HEK293 (cell line): ENCODE data around the gene OR6V1.

Experiments
- CTCF ChIA-PET: fragments of 350-600 bp; formaldehyde crosslinking; extraction: SDS; loops from one replicate; lab custom pipeline; 2021; ENCODE audit warnings: antibody characterized with exemption; lab: Yijun Ruan, JAX
- POLR2A ChIA-PET: fragments of 300-600 bp; formaldehyde crosslinking; extraction: SDS; loops from one replicate; lab custom pipeline; 2020; ENCODE audit warnings: antibody characterized with exemption, inconsistent platforms; lab: Yijun Ruan, JAX
- H3K27ac ChIP-seq: fragments of 200-500 bp; sonication (Bioruptor generic); 2 replicates; pipeline ENCODE4 v1.5.1; 2014; ENCODE audit warnings: low read depth, low read length, control low read depth, inconsistent platforms; ENCODE audit errors: extremely low read depth
- H3K36me3 ChIP-seq, 2 experiments: fragments of 200-500 bp in 1 of 2; sonication (Bioruptor generic) in 1 of 2; 1 replicate in 1 of 2; 2 replicates in 1 of 2; pipeline ENCODE4 v1.5.1; 2014 to 2017; ENCODE audit warnings: inconsistent platforms in 2 of 2, low read length in 2 of 2; ENCODE audit not compliant: control insufficient read depth in 2 of 2, insufficient read depth in 1 of 2
- H3K4me1 ChIP-seq: fragments of 200-500 bp; sonication (Bioruptor generic); 2 replicates; pipeline ENCODE4 v1.5.1; 2014; ENCODE audit warnings: mild to moderate bottlenecking, low read length, inconsistent platforms; ENCODE audit not compliant: control insufficient read depth, insufficient read depth
- H3K4me3 ChIP-seq: 2 replicates; pipeline ENCODE4 v1.5.1; 2011; ENCODE audit warnings: low read depth, mild to moderate bottlenecking, control low read depth, low read length, moderate library complexity
- H3K9me3 ChIP-seq: fragments of 200-500 bp; sonication (Bioruptor generic); 2 replicates; pipeline ENCODE4 v1.5.1; 2014; ENCODE audit warnings: low read depth, low read length, inconsistent platforms; ENCODE audit not compliant: control insufficient read depth, insufficient read depth
- BCL11B ChIP-seq: fragments of 450-650 bp; formaldehyde crosslinking; IDR thresholded peaks from 2 replicates; pipeline ENCODE4 v1.5.1; 2016; ENCODE audit warnings: low read depth, missing biosample characterization, missing genetic modification characterization
- KLF8 ChIP-seq: fragments of 450-650 bp; formaldehyde crosslinking; IDR thresholded peaks from 2 replicates; pipeline ENCODE4 v1.5.1; 2016; ENCODE audit warnings: missing biosample characterization, missing genetic modification characterization
- SP2 ChIP-seq: fragments of 450-650 bp; formaldehyde crosslinking; IDR thresholded peaks from 2 replicates; pipeline ENCODE4 v1.5.1; 2016; ENCODE audit warnings: missing biosample characterization, missing genetic modification characterization
- ZNF112 ChIP-seq: fragments of 450-650 bp; formaldehyde crosslinking; IDR thresholded peaks from 2 replicates; pipeline ENCODE4 v1.5.0; 2017; ENCODE audit warnings: missing biosample characterization, missing genetic modification characterization
- ZNF169 ChIP-seq: fragments of 450-650 bp; formaldehyde crosslinking; IDR thresholded peaks from 2 replicates; pipeline ENCODE4 v1.5.1; 2016; ENCODE audit warnings: missing biosample characterization, missing genetic modification characterization
- ZNF19 ChIP-seq: fragments of 450-650 bp; formaldehyde crosslinking; IDR thresholded peaks from 2 replicates; pipeline ENCODE4; 2016; ENCODE audit warnings: missing biosample characterization, missing genetic modification characterization, low read depth
- ZNF221 ChIP-seq: fragments of 450-650 bp; formaldehyde crosslinking; IDR thresholded peaks from 2 replicates; pipeline ENCODE4 v1.5.1; 2017; ENCODE audit warnings: missing biosample characterization, missing genetic modification characterization, borderline replicate concordance
- ZNF239 ChIP-seq: fragments of 450-650 bp; formaldehyde crosslinking; IDR thresholded peaks from 2 replicates; pipeline ENCODE4 v1.5.1; 2016; ENCODE audit warnings: missing biosample characterization, missing genetic modification characterization
- ZNF24 ChIP-seq: fragments of 450-650 bp; formaldehyde crosslinking; IDR thresholded peaks from 2 replicates; pipeline ENCODE4 v1.5.1; 2016; ENCODE audit warnings: missing biosample characterization, missing genetic modification characterization
- ZNF248 ChIP-seq: fragments of 450-650 bp; formaldehyde crosslinking; IDR thresholded peaks from 2 replicates; pipeline ENCODE4 v1.5.1; 2017; ENCODE audit warnings: missing biosample characterization, missing genetic modification characterization
- ZNF335 ChIP-seq: fragments of 450-650 bp; formaldehyde crosslinking; conservative IDR thresholded peaks from 2 replicates; pipeline ENCODE4 v1.5.1; 2016; ENCODE audit warnings: missing biosample characterization, missing genetic modification characterization
- ZNF426 ChIP-seq: fragments of 450-650 bp; formaldehyde crosslinking; IDR thresholded peaks from 2 replicates; pipeline ENCODE4 v1.5.1; 2017; ENCODE audit warnings: missing biosample characterization, missing genetic modification characterization, mild to moderate bottlenecking, inconsistent platforms, moderate library complexity
- ZNF510 ChIP-seq: fragments of 450-650 bp; formaldehyde crosslinking; IDR thresholded peaks from 2 replicates; pipeline ENCODE4 v1.5.1; 2018; ENCODE audit warnings: mild to moderate bottlenecking, missing genetic modification characterization, missing biosample characterization; ENCODE audit not compliant: insufficient replicate concordance
- ZNF514 ChIP-seq: fragments of 450-650 bp; formaldehyde crosslinking; IDR thresholded peaks from 2 replicates; pipeline ENCODE4 v1.5.1; 2016; ENCODE audit warnings: missing biosample characterization, missing genetic modification characterization
- ZNF707 ChIP-seq: fragments of 450-650 bp; formaldehyde crosslinking; IDR thresholded peaks from 2 replicates; pipeline ENCODE4 v1.5.1; 2016; ENCODE audit warnings: missing biosample characterization, missing genetic modification characterization
- ZNF837 ChIP-seq: fragments of 450-650 bp; formaldehyde crosslinking; IDR thresholded peaks from 2 replicates; pipeline ENCODE4 v1.5.1; 2016; ENCODE audit warnings: missing biosample characterization, missing genetic modification characterization
- ZSCAN23 ChIP-seq: fragments of 450-650 bp; formaldehyde crosslinking; IDR thresholded peaks from 2 replicates; pipeline ENCODE4 v1.5.1; 2016; ENCODE audit warnings: missing biosample characterization, missing genetic modification characterization
- TF ChIP-seq, protein P1 (sequence below): fragments of 450-650 bp; formaldehyde crosslinking; IDR thresholded peaks from 2 replicates; pipeline ENCODE4 v1.5.1; 2016; ENCODE audit warnings: missing biosample characterization, missing genetic modification characterization
- TF ChIP-seq, protein P2 (sequence below): fragments of 450-650 bp; formaldehyde crosslinking; IDR thresholded peaks from 2 replicates; pipeline ENCODE4 v1.5.1; 2016; ENCODE audit warnings: missing biosample characterization, missing genetic modification characterization
- TF ChIP-seq, protein P3 (sequence below): fragments of 450-650 bp; formaldehyde crosslinking; IDR thresholded peaks from 2 replicates; pipeline ENCODE4 v1.5.1; 2016; ENCODE audit warnings: missing biosample characterization, missing genetic modification characterization
- TF ChIP-seq, protein P4 (sequence below): fragments of 450-650 bp; formaldehyde crosslinking; IDR thresholded peaks from 2 replicates; pipeline ENCODE4 v1.5.1; 2016; ENCODE audit warnings: missing biosample characterization, missing genetic modification characterization
- TF ChIP-seq, protein P5 (sequence below): fragments of 450-650 bp; formaldehyde crosslinking; IDR thresholded peaks from 2 replicates; pipeline ENCODE4 v1.5.1; 2016; ENCODE audit warnings: missing biosample characterization, missing genetic modification characterization, borderline replicate concordance

Gene OR6V1

DNA sequence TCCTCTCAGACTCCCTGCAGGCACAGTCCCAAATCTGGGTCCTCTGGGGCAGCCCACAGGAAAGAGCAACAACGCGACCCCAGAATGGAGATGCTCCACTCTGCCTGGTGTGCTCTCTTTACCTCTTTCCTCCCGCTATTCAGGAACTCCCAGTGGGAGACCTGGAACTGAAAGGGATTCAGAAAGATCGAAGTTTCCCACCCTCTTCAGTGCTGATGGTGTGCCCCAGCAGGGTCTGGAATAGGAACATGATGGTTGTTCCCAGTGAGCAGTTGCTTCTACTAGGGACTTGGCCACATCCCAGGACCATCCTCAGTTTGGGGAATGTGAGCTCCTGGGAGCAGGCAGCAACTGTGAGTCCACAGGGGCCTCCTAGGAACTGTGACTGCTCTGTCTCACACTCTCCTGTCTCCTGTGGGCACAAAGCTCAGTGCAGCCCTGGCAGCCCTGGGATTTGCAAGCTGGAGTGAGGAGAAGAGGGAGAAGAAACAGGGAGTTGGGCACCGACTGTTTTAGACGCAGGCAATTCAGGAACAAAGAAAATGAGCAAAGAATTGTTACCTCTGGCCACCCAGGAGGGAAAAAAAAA, 17.9 kb downstream of the OR6V1 start:
- Histone ChIP-seq H3K36me3 (no peaks in the 10 kb centered on the region), H3K4me3 (no peak overlapping the region)
- CTCF ChIA-PET: no interaction called here

DNA sequence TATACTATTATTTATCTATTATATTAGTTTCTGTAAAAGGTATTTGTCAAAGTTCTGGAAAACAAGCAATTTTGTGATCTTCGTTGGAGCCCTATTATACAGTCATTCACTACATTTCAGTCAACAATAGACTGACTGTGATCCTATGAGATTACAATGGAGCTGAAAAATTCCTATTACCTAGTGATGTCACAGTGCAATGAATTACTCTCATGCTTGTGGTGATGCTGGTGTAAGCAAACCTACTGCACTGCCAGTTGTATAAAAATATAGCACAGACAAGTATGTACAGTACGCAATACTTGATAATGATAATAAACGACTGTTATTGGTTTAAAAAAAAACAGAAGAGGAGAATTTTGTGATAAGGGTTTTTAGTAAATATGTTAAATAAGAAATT, 21.4 kb downstream of the OR6V1 start:
- no peaks in the 10 kb centered on the region for H3K4me1 ChIP-seq
- no peak for TF ChIP-seq ZNF837 (tag by site-specific recombination)
- TF ChIP-seq, protein P1, sequence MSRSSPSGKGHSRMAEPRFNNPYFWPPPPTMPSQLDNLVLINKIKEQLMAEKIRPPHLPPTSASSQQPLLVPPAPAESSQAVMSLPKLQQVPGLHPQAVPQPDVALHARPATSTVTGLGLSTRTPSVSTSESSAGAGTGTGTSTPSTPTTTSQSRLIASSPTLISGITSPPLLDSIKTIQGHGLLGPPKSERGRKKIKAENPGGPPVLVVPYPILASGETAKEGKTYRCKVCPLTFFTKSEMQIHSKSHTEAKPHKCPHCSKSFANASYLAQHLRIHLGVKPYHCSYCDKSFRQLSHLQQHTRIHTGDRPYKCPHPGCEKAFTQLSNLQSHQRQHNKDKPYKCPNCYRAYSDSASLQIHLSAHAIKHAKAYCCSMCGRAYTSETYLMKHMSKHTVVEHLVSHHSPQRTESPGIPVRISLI (tag by site-specific recombination): no peak
- TF ChIP-seq BCL11B (tag by site-specific recombination): no peak
- TF ChIP-seq ZNF19 (tag by site-specific recombination): no peak
- no peak for TF ChIP-seq ZNF248
- TF ChIP-seq ZNF112 (tag by site-specific recombination): no peak
- POLR2A ChIA-PET: no interaction called here
- no peaks in the 10 kb centered on the region for H3K9me3 ChIP-seq
- no peak overlapping the region for H3K27ac ChIP-seq
- CTCF ChIA-PET: interaction anchor here (0.6 kb wide), 1 partner anchor 16 kb away, joined by 4 read pairs; no protein-coding TSS in a partner anchor
- no peak overlapping the region for H3K4me3 ChIP-seq
- no peaks in the 10 kb centered on the region for H3K36me3 ChIP-seq

More for the DNA sequence above, 17.9 kb downstream of the OR6V1 start:
- no peaks in the 10 kb centered on the region for H3K4me1 ChIP-seq
- H3K9me3 ChIP-seq: no peaks in the 10 kb centered on the region
- TF ChIP-seq, protein P2, sequence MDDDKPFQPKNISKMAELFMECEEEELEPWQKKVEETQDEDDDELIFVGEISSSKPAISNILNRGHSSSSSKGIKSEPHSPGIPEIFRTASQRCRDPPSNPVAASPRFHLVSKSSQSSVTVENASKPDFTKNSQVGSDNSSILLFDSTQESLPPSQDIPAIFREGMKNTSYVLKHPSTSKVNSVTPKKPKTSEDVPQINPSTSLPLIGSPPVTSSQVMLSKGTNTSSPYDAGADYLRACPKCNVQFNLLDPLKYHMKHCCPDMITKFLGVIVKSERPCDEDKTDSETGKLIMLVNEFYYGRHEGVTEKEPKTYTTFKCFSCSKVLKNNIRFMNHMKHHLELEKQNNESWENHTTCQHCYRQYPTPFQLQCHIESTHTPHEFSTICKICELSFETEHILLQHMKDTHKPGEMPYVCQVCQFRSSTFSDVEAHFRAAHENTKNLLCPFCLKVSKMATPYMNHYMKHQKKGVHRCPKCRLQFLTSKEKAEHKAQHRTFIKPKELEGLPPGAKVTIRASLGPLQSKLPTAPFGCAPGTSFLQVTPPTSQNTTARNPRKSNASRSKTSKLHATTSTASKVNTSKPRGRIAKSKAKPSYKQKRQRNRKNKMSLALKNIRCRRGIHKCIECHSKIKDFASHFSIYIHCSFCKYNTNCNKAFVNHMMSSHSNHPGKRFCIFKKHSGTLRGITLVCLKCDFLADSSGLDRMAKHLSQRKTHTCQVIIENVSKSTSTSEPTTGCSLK (tag by site-specific recombination): no peak
- TF ChIP-seq ZNF707 (tag by site-specific recombination) (no peak), ZNF514 (tag by site-specific recombination) (no peak), ZNF510 (tag by site-specific recombination) (no peak), ZNF24 (tag by site-specific recombination) (no peak), ZSCAN23 (no peak), ZNF335 (no peak), ZNF169 (tag by site-specific recombination) (no peak)
- TF ChIP-seq, all 188 proteins: peak for 0
- POLR2A ChIA-PET: no interaction called here
- H3K27ac ChIP-seq: no peak overlapping the region

DNA sequence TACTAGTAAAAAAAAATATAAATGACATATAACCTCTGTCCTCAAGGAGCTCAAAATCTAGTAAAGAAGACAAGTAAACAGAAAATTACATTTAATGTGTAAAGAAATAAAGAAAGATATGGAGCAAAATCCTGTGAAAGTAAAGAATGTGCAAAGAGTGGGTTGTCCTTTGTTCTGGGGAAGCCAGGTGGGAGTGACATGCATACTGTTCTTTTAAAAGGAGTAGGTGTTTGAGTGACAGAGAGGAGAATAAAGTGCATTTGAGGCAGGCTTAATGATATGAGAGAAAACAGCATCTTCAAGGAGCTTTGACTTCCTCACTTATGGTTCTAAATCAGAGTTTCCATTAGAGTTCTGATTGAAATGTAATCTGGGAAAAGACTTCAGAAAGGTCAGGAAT, 22.0 kb downstream of the OR6V1 start:
- Histone ChIP-seq H3K4me3 (no peak overlapping the region), H3K36me3 (no peaks in the 10 kb centered on the region), H3K27ac (no peak overlapping the region), H3K4me1 (no peaks in the 10 kb centered on the region), H3K9me3 (no peaks in the 10 kb centered on the region)
- CTCF ChIA-PET: interaction anchor here (0.6 kb wide), 1 partner anchor 17 kb away, joined by 4 read pairs; no protein-coding TSS in a partner anchor
- POLR2A ChIA-PET: no interaction called here
- TF ChIP-seq ZNF426 (no peak), BCL11B (tag by site-specific recombination) (no peak)

DNA sequence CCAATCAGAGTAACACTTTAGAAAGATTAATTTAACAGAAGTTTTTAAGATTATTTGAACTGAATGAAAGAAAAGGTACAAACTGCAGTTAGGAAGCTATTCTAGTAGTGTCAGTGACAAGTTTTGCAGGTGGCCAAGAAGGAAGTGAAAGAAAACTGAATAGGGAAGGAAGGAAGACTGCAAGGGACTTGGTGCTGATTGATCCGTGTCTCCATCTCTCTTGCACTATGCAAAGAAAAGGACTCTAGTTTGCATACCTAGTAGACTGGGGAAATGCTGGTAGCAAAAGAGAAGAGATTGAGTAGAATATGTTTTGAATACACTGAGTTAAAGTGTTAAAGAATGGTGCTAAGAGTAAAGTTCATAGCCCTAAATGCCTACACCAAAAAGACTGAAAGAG, 33.0 kb downstream of the OR6V1 start:
- ChIA-PET CTCF (no interaction called here), POLR2A (no interaction called here)
- H3K27ac ChIP-seq: no peak overlapping the region
- no peaks in the 10 kb centered on the region for H3K9me3 ChIP-seq
- no peaks in the 10 kb centered on the region for H3K36me3 ChIP-seq
- H3K4me3 ChIP-seq: no peak overlapping the region
- H3K4me1 ChIP-seq: no peaks in the 10 kb centered on the region
- TF ChIP-seq, protein P3, sequence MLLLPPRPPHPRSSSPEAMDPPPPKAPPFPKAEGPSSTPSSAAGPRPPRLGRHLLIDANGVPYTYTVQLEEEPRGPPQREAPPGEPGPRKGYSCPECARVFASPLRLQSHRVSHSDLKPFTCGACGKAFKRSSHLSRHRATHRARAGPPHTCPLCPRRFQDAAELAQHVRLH (tag by site-specific recombination): no peak
- TF ChIP-seq ZNF239 (tag by site-specific recombination) (no peak), SP2 (no peak), ZNF426 (no peak), ZNF221 (no peak), KLF8 (no peak)
- TF ChIP-seq, protein P4, sequence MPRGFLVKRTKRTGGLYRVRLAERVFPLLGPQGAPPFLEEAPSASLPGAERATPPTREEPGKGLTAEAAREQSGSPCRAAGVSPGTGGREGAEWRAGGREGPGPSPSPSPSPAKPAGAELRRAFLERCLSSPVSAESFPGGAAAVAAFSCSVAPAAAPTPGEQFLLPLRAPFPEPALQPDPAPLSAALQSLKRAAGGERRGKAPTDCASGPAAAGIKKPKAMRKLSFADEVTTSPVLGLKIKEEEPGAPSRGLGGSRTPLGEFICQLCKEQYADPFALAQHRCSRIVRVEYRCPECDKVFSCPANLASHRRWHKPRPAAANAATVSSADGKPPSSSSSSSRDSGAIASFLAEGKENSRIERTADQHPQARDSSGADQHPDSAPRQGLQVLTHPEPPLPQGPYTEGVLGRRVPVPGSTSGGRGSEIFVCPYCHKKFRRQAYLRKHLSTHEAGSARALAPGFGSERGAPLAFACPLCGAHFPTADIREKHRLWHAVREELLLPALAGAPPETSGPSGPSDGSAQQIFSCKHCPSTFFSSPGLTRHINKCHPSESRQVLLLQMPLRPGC: no peak
- TF ChIP-seq, protein P5, sequence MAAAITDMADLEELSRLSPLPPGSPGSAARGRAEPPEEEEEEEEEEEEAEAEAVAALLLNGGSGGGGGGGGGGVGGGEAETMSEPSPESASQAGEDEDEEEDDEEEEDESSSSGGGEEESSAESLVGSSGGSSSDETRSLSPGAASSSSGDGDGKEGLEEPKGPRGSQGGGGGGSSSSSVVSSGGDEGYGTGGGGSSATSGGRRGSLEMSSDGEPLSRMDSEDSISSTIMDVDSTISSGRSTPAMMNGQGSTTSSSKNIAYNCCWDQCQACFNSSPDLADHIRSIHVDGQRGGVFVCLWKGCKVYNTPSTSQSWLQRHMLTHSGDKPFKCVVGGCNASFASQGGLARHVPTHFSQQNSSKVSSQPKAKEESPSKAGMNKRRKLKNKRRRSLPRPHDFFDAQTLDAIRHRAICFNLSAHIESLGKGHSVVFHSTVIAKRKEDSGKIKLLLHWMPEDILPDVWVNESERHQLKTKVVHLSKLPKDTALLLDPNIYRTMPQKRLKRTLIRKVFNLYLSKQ: no peak
